Stimulated activated CD4-positive, alpha-beta T cell treated with anti-CD3 and anti-CD28 coated beads, Interleukin-4, amount 100 ng/mL, for 4 hours (primary cell): ENCODE data around the gene PVRIG.
A peak's percentile ranks its signal among the peaks of the same experiment; 100 is the strongest.
"Not testable (repeated sequence)": the region's sequence is repeated elsewhere in the genome, so short reads cannot be mapped to it uniquely, and the experiment has no call there.

Experiments used
- DNase-seq, 2 experiments: peaks; one replicate each; pipeline ENCODE4 v3.0.0-alpha.2; 2020

The PVRIG gene

GRCh38 chr7:100243385-100243784 lies 23.6 kb downstream of the PVRIG start:
- DNase-seq = peak; percentile 48 to 74

GRCh38 chr7:100244988-100245605 lies 25.3 kb downstream of the PVRIG start:
- DNase-seq = not testable (repeated sequence)

GRCh38 chr7:100246121-100246864 lies 26.5 kb downstream of the PVRIG start:
- DNase-seq = not testable (repeated sequence)

GRCh38 chr7:100246865-100247137 lies 27.1 kb downstream of the PVRIG start:
- DNase-seq = not testable (repeated sequence)

GRCh38 chr7:100247152-100247757 lies 27.5 kb downstream of the PVRIG start:
- DNase-seq = no peak

- DNase-seq = no peak
Measured at GRCh38 chr7:100248483-100248882, 28.7 kb downstream of the PVRIG start.

GRCh38 chr7:100257017-100257416 lies 37.3 kb downstream of the PVRIG start:
- no peak for DNase-seq

- not testable (repeated sequence) for DNase-seq
Measured at GRCh38 chr7:100259984-100260383, 40.2 kb downstream of the PVRIG start.

GRCh38 chr7:100262896-100263295 lies 43.1 kb downstream of the PVRIG start:
- DNase-seq = not testable (repeated sequence)

- DNase-seq = not testable (repeated sequence)
Measured at GRCh38 chr7:100264223-100264622, 44.5 kb downstream of the PVRIG start.

- not testable (repeated sequence) for DNase-seq
Measured at GRCh38 chr7:100264669-100265165, 45.0 kb downstream of the PVRIG start.

- not testable (repeated sequence) for DNase-seq
Measured at GRCh38 chr7:100265851-100266250, 46.1 kb downstream of the PVRIG start.

- DNase-seq = no peak
Measured at GRCh38 chr7:100266576-100267354, 47.0 kb downstream of the PVRIG start.

- DNase-seq = no peak
Measured at GRCh38 chr7:100267648-100268047, 47.9 kb downstream of the PVRIG start.

GRCh38 chr7:100268882-100269281 lies 49.1 kb downstream of the PVRIG start:
- DNase-seq = not testable (repeated sequence)

- DNase-seq = not testable (repeated sequence)
Measured at GRCh38 chr7:100269306-100270045, 49.7 kb downstream of the PVRIG start.

GRCh38 chr7:100270046-100270918 lies 50.5 kb downstream of the PVRIG start:
- DNase-seq = not testable (repeated sequence)
